Keratinocyte (primary cell): ENCODE data around the gene NOD2.

Source experiments
- EZH2 ChIP-seq: IDR thresholded peaks from one replicate; pipeline ENCODE4 v1.6.1; 2012; ENCODE audit warnings: inconsistent platforms, mild to moderate bottlenecking, low read length, moderate library complexity
- TF ChIP-seq, protein P1 (sequence below), 3 experiments: IDR thresholded peaks in 1 of 3; conservative IDR thresholded peaks in 1 of 3; optimal IDR thresholded peaks in 1 of 3; 2 replicates in 2 of 3; 3 replicates in 1 of 3; pipeline versions ENCODE3 to v1.5.1; 2011; ENCODE audit warnings: low read length in 3 of 3, mild to moderate bottlenecking in 3 of 3, moderate library complexity in 2 of 3, control low read depth in 1 of 3, inconsistent platforms in 1 of 3; ENCODE audit not compliant: insufficient read depth in 2 of 3; ENCODE audit errors: extremely low read depth in 1 of 3

DNA sequence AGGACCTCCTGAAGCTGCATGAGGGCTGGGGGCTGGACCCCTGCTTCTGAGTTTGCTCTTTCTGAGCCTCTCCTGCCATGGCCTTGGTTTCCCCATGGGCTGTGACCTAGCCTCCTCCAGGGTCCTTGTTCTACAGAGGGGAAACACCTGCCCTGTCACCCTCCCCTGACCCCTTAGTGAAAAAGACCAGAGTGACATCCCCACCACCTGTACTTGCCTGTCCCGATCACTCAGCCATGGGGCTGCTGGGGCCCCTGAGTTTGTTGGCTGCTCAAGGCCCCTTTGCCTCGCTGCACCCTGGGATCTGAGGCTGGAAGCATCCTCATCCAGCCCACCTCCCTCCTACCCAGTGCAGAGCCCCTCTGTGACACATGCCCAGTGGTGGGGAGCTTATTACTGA is 800 bp downstream of the NOD2 start:
- TF ChIP-seq, protein P1, sequence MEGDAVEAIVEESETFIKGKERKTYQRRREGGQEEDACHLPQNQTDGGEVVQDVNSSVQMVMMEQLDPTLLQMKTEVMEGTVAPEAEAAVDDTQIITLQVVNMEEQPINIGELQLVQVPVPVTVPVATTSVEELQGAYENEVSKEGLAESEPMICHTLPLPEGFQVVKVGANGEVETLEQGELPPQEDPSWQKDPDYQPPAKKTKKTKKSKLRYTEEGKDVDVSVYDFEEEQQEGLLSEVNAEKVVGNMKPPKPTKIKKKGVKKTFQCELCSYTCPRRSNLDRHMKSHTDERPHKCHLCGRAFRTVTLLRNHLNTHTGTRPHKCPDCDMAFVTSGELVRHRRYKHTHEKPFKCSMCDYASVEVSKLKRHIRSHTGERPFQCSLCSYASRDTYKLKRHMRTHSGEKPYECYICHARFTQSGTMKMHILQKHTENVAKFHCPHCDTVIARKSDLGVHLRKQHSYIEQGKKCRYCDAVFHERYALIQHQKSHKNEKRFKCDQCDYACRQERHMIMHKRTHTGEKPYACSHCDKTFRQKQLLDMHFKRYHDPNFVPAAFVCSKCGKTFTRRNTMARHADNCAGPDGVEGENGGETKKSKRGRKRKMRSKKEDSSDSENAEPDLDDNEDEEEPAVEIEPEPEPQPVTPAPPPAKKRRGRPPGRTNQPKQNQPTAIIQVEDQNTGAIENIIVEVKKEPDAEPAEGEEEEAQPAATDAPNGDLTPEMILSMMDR (optimal IDR thresholded peaks at IDR 0.05 in 1 of 3, IDR thresholded peaks at IDR 0.05 in 1 of 3, conservative IDR thresholded peaks at IDR 0.05 in 1 of 3; ENCODE audit: extremely low read depth in 1 of 3, insufficient read depth in 2 of 3, low read length in 3 of 3): no peak
- TF ChIP-seq EZH2: no peak
